Vagina (tissue), 2 donors: ENCODE data around the gene EMILIN1.

Experiments used
- CTCF ChIP-seq, 3 experiments: fragments of 450-650 bp in 2 of 3; fragments of 200-600 bp in 1 of 3; sonication (generic) in 1 of 3; IDR thresholded peaks; one replicate each; pipeline ENCODE4 v1.5.1; 2017 to 2019; ENCODE audit warnings: antibody characterized with exemption in 3 of 3, mild to moderate bottlenecking in 2 of 3, moderate library complexity in 2 of 3
- POLR2A ChIP-seq, 2 donors: fragments of 450-650 bp; IDR thresholded peaks; one replicate each; pipeline ENCODE4 v1.6.1; 2017; ENCODE audit warnings: antibody characterized with exemption in 2 of 2, mild to moderate bottlenecking in 2 of 2, moderate library complexity in 2 of 2
- POLR2AphosphoS5 ChIP-seq, 2 donors: sonication (generic); formaldehyde crosslinking; IDR thresholded peaks; one replicate each; pipeline ENCODE4 v1.9.0; 2017; ENCODE audit warnings: antibody characterized with exemption in 2 of 2, mild to moderate bottlenecking in 2 of 2, low read depth in 1 of 2; ENCODE audit not compliant: insufficient read depth in 1 of 2

GRCh38 chr2:27041752-27042151, 36.7 kb upstream of the EMILIN1 start:
- TF ChIP-seq POLR2A (IDR thresholded peaks at IDR 0.05) (no peak), CTCF (IDR thresholded peaks at IDR 0.05) (no peak), POLR2AphosphoS5 (IDR thresholded peaks at IDR 0.05; ENCODE audit: insufficient read depth in 1 of 2, low read depth in 1 of 2) (no peak)
